Fibroblast of pulmonary artery (primary cell): Measurements from ENCODE around the gene USP24.
"Not testable (repeated sequence)": the region's sequence is repeated elsewhere in the genome, so short reads cannot be mapped to it uniquely, and the experiment has no call there.

ENCODE experiments used
- DNase-seq: peaks from one replicate; pipeline ENCODE4 v3.0.0-alpha.2; 2010; ENCODE audit warnings: low read depth
- H3K4me3 ChIP-seq: replicated peaks from 2 replicates; pipeline ENCODE4 v1.5.1; 2011; ENCODE audit warnings: low read depth, mild to moderate bottlenecking, control low read depth, low read length, moderate library complexity
- CTCF ChIP-seq: IDR thresholded peaks from 2 replicates; pipeline ENCODE4 v1.5.1; 2011; ENCODE audit warnings: mild to moderate bottlenecking, control low read depth, low read length, inconsistent platforms; ENCODE audit errors: missing control alignments

The USP24 gene

GRCh38 chr1:55194851-55195250 lies 20.3 kb downstream of the USP24 start:
- no peak for DNase-seq
- no peak overlapping the region for H3K4me3 ChIP-seq
- TF ChIP-seq CTCF, result no peak

GRCh38 chr1:55192093-55192492 lies 23.1 kb downstream of the USP24 start:
- TF ChIP-seq CTCF, result no peak
- DNase-seq, result no peak
- H3K4me3 ChIP-seq, result no peak overlapping the region

GRCh38 chr1:55191219-55191952 lies 23.8 kb downstream of the USP24 start:
- DNase-seq, H3K4me3 ChIP-seq: not testable (repeated sequence)

- no peak overlapping the region for H3K4me3 ChIP-seq
- TF ChIP-seq CTCF, result no peak
- no peak for DNase-seq
These were observed 25.1 kb downstream of the USP24 start for GRCh38 chr1:55190109-55190508.

GRCh38 chr1:55188909-55189308 lies 26.3 kb downstream of the USP24 start:
- no peak for TF ChIP-seq CTCF
- DNase-seq, result no peak
- no peak overlapping the region for H3K4me3 ChIP-seq

- no peak for DNase-seq
- TF ChIP-seq CTCF, result no peak
- H3K4me3 ChIP-seq, result no peak overlapping the region
These were observed 29.3 kb downstream of the USP24 start for GRCh38 chr1:55185832-55186231.

- DNase-seq, result no peak
- no peak overlapping the region for H3K4me3 ChIP-seq
- no peak for TF ChIP-seq CTCF
These were observed 30.3 kb downstream of the USP24 start for GRCh38 chr1:55184859-55185258.
